HEK293 (cell line): ENCODE data around the gene ARHGEF2.

ENCODE experiments used
- CTCF ChIA-PET: fragments of 350-600 bp; formaldehyde crosslinking; extraction: SDS; loops from one replicate; lab custom pipeline; 2021; ENCODE audit warnings: antibody characterized with exemption; lab: Yijun Ruan, JAX
- POLR2A ChIA-PET: fragments of 300-600 bp; formaldehyde crosslinking; extraction: SDS; loops from one replicate; lab custom pipeline; 2020; ENCODE audit warnings: antibody characterized with exemption, inconsistent platforms; lab: Yijun Ruan, JAX
- H3K27ac ChIP-seq: fragments of 200-500 bp; sonication (Bioruptor generic); 2 replicates; pipeline ENCODE4 v1.5.1; 2014; ENCODE audit warnings: low read depth, low read length, control low read depth, inconsistent platforms; ENCODE audit errors: extremely low read depth
- H3K36me3 ChIP-seq, 2 experiments: fragments of 200-500 bp in 1 of 2; sonication (Bioruptor generic) in 1 of 2; 1 replicate in 1 of 2; 2 replicates in 1 of 2; pipeline ENCODE4 v1.5.1; 2014 to 2017; ENCODE audit warnings: inconsistent platforms in 2 of 2, low read length in 2 of 2; ENCODE audit not compliant: control insufficient read depth in 2 of 2, insufficient read depth in 1 of 2
- H3K4me1 ChIP-seq: fragments of 200-500 bp; sonication (Bioruptor generic); 2 replicates; pipeline ENCODE4 v1.5.1; 2014; ENCODE audit warnings: mild to moderate bottlenecking, low read length, inconsistent platforms; ENCODE audit not compliant: control insufficient read depth, insufficient read depth
- H3K4me3 ChIP-seq: 2 replicates; pipeline ENCODE4 v1.5.1; 2011; ENCODE audit warnings: low read depth, mild to moderate bottlenecking, control low read depth, low read length, moderate library complexity
- H3K9me3 ChIP-seq: fragments of 200-500 bp; sonication (Bioruptor generic); 2 replicates; pipeline ENCODE4 v1.5.1; 2014; ENCODE audit warnings: low read depth, low read length, inconsistent platforms; ENCODE audit not compliant: control insufficient read depth, insufficient read depth
- GLIS1 ChIP-seq: fragments of 450-650 bp; formaldehyde crosslinking; IDR thresholded peaks from 2 replicates; pipeline ENCODE4 v1.5.1; 2016; ENCODE audit warnings: missing biosample characterization, missing genetic modification characterization
- KLF1 ChIP-seq: fragments of 450-650 bp; formaldehyde crosslinking; IDR thresholded peaks from 2 replicates; pipeline ENCODE4 v1.5.1; 2016; ENCODE audit warnings: missing biosample characterization, missing genetic modification characterization
- SP2 ChIP-seq: fragments of 450-650 bp; formaldehyde crosslinking; IDR thresholded peaks from 2 replicates; pipeline ENCODE4 v1.5.1; 2016; ENCODE audit warnings: missing biosample characterization, missing genetic modification characterization
- SP3 ChIP-seq: fragments of 450-650 bp; formaldehyde crosslinking; IDR thresholded peaks from 2 replicates; pipeline ENCODE4 v1.5.1; 2016; ENCODE audit warnings: missing biosample characterization, missing genetic modification characterization
- SP7 ChIP-seq: fragments of 450-650 bp; formaldehyde crosslinking; IDR thresholded peaks from 2 replicates; pipeline ENCODE4 v1.5.1; 2016; ENCODE audit warnings: missing biosample characterization, missing genetic modification characterization
- ZFP41 ChIP-seq: fragments of 450-650 bp; formaldehyde crosslinking; IDR thresholded peaks from 2 replicates; pipeline ENCODE4 v1.5.1; 2016; ENCODE audit warnings: missing biosample characterization, missing genetic modification characterization, borderline replicate concordance
- ZNF146 ChIP-seq: fragments of 450-650 bp; formaldehyde crosslinking; IDR thresholded peaks from 2 replicates; pipeline ENCODE4 v1.5.1; 2016; ENCODE audit warnings: missing biosample characterization, missing genetic modification characterization
- ZNF175 ChIP-seq: fragments of 450-650 bp; formaldehyde crosslinking; IDR thresholded peaks from 2 replicates; pipeline ENCODE4 v1.5.1; 2016; ENCODE audit warnings: missing biosample characterization, missing genetic modification characterization
- ZNF2 ChIP-seq: fragments of 450-650 bp; formaldehyde crosslinking; IDR thresholded peaks from 2 replicates; pipeline ENCODE4 v1.5.1; 2016; ENCODE audit warnings: missing biosample characterization, missing genetic modification characterization
- ZNF266 ChIP-seq: fragments of 450-650 bp; formaldehyde crosslinking; IDR thresholded peaks from 2 replicates; pipeline ENCODE4 v1.5.1; 2016; ENCODE audit warnings: missing biosample characterization, missing genetic modification characterization, low read depth
- ZNF280D ChIP-seq: fragments of 450-650 bp; formaldehyde crosslinking; IDR thresholded peaks from 2 replicates; pipeline ENCODE4 v1.5.1; 2016; ENCODE audit warnings: missing biosample characterization, missing genetic modification characterization
- ZNF335 ChIP-seq: fragments of 450-650 bp; formaldehyde crosslinking; conservative IDR thresholded peaks from 2 replicates; pipeline ENCODE4 v1.5.1; 2016; ENCODE audit warnings: missing biosample characterization, missing genetic modification characterization
- ZNF391 ChIP-seq: fragments of 450-650 bp; formaldehyde crosslinking; IDR thresholded peaks from 2 replicates; pipeline ENCODE4 v1.5.1; 2016; ENCODE audit warnings: low read depth, missing biosample characterization, missing genetic modification characterization, borderline replicate concordance
- ZNF600 ChIP-seq: fragments of 450-650 bp; formaldehyde crosslinking; IDR thresholded peaks from 2 replicates; pipeline ENCODE4 v1.5.1; 2016; ENCODE audit warnings: missing biosample characterization, missing genetic modification characterization
- ZNF626 ChIP-seq: fragments of 450-650 bp; sonication (Bioruptor Pico); formaldehyde crosslinking; IDR thresholded peaks from 2 replicates; pipeline ENCODE4 v1.5.1; 2018; ENCODE audit warnings: missing biosample characterization, missing genetic modification characterization, inconsistent platforms
- ZNF670 ChIP-seq: fragments of 450-650 bp; formaldehyde crosslinking; IDR thresholded peaks from 2 replicates; pipeline ENCODE4 v1.5.1; 2016; ENCODE audit warnings: missing biosample characterization, missing genetic modification characterization, low read depth
- ZNF701 ChIP-seq: fragments of 450-650 bp; formaldehyde crosslinking; IDR thresholded peaks from 2 replicates; pipeline ENCODE4 v1.5.1; 2016; ENCODE audit warnings: missing biosample characterization, missing genetic modification characterization
- ZNF707 ChIP-seq: fragments of 450-650 bp; formaldehyde crosslinking; IDR thresholded peaks from 2 replicates; pipeline ENCODE4 v1.5.1; 2016; ENCODE audit warnings: missing biosample characterization, missing genetic modification characterization
- ZNF830 ChIP-seq: fragments of 450-650 bp; IDR thresholded peaks from 2 replicates; pipeline ENCODE4 v1.5.0; 2018; ENCODE audit warnings: missing biosample characterization, missing genetic modification characterization, low read depth, mild to moderate bottlenecking, moderate library complexity
- ZSCAN16 ChIP-seq: fragments of 450-650 bp; formaldehyde crosslinking; IDR thresholded peaks from 2 replicates; pipeline ENCODE4 v1.5.1; 2016; ENCODE audit warnings: missing biosample characterization, missing genetic modification characterization
- TF ChIP-seq, protein P1 (sequence below): fragments of 450-650 bp; formaldehyde crosslinking; IDR thresholded peaks from 2 replicates; pipeline ENCODE4 v1.5.1; 2016; ENCODE audit warnings: missing biosample characterization, missing genetic modification characterization
- TF ChIP-seq, protein P2 (sequence below): fragments of 450-650 bp; formaldehyde crosslinking; IDR thresholded peaks from 2 replicates; pipeline ENCODE4 v1.5.1; 2016; ENCODE audit warnings: missing biosample characterization, missing genetic modification characterization, borderline replicate concordance
- TF ChIP-seq, protein P3 (sequence below): fragments of 450-650 bp; formaldehyde crosslinking; IDR thresholded peaks from 2 replicates; pipeline ENCODE4 v1.5.1; 2017; ENCODE audit warnings: missing biosample characterization, missing genetic modification characterization
- TF ChIP-seq, protein P4 (sequence below): fragments of 450-650 bp; formaldehyde crosslinking; conservative IDR thresholded peaks from 2 replicates; pipeline ENCODE4 v1.5.1; 2016; ENCODE audit warnings: low read depth, missing biosample characterization, missing genetic modification characterization

ARHGEF2 gene

DNA sequence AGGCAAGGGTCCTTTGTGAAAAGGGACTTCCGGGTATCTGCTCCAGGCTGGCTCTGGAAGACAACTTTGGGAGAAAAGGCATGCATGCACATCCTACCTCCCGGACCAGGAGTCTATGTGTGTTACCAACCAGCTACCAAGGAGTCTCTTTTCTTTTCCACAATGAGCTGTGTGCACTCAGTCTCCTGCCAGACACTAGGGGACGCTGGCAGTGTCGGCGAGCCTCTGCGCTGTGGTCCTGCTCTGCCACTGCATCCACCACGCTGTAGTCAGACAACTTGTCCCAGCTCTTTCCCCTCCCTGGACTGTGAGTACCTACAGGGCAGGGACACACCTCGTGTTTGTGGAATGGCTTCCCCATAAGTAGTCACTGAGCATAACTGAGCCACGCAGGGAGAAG, 47.5 kb upstream of the ARHGEF2 start (continued):
- TF ChIP-seq GLIS1 (tag by site-specific recombination) (0 out of 2 replicates have a peak, but pooled peaks have one; percentile 13), KLF1 (tag by site-specific recombination) (no peak), ZNF266 (tag by site-specific recombination) (no peak), ZFP41 (tag by site-specific recombination) (no peak), ZNF830 (tag by site-specific recombination) (no peak), ZNF670 (tag by site-specific recombination) (no peak), ZNF391 (no peak), ZNF2 (0 out of 2 replicates have a peak, but pooled peaks have one; percentile 58), ZSCAN16 (tag by site-specific recombination) (no peak), ZNF600 (tag by site-specific recombination) (peak; percentile 96), ZNF335 (tag by site-specific recombination) (0 out of 2 replicates have a peak, but pooled peaks have one; percentile 16)
- TF ChIP-seq, protein P1, sequence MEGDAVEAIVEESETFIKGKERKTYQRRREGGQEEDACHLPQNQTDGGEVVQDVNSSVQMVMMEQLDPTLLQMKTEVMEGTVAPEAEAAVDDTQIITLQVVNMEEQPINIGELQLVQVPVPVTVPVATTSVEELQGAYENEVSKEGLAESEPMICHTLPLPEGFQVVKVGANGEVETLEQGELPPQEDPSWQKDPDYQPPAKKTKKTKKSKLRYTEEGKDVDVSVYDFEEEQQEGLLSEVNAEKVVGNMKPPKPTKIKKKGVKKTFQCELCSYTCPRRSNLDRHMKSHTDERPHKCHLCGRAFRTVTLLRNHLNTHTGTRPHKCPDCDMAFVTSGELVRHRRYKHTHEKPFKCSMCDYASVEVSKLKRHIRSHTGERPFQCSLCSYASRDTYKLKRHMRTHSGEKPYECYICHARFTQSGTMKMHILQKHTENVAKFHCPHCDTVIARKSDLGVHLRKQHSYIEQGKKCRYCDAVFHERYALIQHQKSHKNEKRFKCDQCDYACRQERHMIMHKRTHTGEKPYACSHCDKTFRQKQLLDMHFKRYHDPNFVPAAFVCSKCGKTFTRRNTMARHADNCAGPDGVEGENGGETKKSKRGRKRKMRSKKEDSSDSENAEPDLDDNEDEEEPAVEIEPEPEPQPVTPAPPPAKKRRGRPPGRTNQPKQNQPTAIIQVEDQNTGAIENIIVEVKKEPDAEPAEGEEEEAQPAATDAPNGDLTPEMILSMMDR (tag by site-specific recombination) = peak; percentile 86
- TF ChIP-seq, protein P2, sequence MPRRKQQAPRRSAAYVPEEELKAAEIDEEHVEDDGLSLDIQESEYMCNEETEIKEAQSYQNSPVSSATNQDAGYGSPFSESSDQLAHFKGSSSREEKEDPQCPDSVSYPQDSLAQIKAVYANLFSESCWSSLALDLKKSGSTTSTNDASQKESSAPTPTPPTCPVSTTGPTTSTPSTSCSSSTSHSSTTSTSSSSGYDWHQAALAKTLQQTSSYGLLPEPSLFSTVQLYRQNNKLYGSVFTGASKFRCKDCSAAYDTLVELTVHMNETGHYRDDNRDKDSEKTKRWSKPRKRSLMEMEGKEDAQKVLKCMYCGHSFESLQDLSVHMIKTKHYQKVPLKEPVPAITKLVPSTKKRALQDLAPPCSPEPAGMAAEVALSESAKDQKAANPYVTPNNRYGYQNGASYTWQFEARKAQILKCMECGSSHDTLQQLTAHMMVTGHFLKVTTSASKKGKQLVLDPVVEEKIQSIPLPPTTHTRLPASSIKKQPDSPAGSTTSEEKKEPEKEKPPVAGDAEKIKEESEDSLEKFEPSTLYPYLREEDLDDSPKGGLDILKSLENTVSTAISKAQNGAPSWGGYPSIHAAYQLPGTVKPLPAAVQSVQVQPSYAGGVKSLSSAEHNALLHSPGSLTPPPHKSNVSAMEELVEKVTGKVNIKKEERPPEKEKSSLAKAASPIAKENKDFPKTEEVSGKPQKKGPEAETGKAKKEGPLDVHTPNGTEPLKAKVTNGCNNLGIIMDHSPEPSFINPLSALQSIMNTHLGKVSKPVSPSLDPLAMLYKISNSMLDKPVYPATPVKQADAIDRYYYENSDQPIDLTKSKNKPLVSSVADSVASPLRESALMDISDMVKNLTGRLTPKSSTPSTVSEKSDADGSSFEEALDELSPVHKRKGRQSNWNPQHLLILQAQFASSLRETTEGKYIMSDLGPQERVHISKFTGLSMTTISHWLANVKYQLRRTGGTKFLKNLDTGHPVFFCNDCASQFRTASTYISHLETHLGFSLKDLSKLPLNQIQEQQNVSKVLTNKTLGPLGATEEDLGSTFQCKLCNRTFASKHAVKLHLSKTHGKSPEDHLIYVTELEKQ = no peak
- TF ChIP-seq, all 188 proteins: peak for 10

DNA sequence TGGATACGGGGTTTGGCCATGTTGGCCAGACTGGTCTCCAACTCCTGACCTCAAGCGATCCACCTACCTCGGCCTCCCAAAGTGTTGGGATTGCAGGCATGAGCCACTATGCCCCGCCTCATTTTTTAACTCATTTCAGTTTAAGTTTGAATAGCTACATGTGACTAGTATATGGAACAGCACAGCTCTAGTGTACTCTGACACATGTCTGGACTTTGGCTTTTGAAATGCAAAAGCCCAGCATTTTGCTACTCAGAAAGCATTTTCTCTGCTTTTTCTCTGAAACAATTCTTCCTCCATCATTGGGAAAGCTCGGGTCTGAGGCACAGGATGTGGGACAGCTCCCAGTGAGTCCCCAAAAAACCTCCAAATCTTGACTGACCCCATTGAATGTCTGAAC, 46.5 kb upstream of the ARHGEF2 start:
- Histone ChIP-seq H3K4me3 (no peak overlapping the region), H3K27ac (no peak overlapping the region), H3K36me3 (peaks cover 0 to 1% of the 10 kb centered on the region in 2 experiments; a peak in 1 of 3 replicates), H3K4me1 (no peaks in the 10 kb centered on the region), H3K9me3 (no peaks in the 10 kb centered on the region)
- TF ChIP-seq ZNF701 = no peak
- no peak for TF ChIP-seq ZNF626 (tag by site-specific recombination)
- TF ChIP-seq ZNF146 (tag by site-specific recombination) = no peak
- TF ChIP-seq SP2 (tag by site-specific recombination) = no peak
- TF ChIP-seq ZNF707 (tag by site-specific recombination) = no peak
- TF ChIP-seq SP3 = no peak
- TF ChIP-seq, protein P3, sequence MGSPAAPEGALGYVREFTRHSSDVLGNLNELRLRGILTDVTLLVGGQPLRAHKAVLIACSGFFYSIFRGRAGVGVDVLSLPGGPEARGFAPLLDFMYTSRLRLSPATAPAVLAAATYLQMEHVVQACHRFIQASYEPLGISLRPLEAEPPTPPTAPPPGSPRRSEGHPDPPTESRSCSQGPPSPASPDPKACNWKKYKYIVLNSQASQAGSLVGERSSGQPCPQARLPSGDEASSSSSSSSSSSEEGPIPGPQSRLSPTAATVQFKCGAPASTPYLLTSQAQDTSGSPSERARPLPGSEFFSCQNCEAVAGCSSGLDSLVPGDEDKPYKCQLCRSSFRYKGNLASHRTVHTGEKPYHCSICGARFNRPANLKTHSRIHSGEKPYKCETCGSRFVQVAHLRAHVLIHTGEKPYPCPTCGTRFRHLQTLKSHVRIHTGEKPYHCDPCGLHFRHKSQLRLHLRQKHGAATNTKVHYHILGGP = no peak
- TF ChIP-seq ZNF280D (tag by site-specific recombination) = no peak
- TF ChIP-seq, protein P4, sequence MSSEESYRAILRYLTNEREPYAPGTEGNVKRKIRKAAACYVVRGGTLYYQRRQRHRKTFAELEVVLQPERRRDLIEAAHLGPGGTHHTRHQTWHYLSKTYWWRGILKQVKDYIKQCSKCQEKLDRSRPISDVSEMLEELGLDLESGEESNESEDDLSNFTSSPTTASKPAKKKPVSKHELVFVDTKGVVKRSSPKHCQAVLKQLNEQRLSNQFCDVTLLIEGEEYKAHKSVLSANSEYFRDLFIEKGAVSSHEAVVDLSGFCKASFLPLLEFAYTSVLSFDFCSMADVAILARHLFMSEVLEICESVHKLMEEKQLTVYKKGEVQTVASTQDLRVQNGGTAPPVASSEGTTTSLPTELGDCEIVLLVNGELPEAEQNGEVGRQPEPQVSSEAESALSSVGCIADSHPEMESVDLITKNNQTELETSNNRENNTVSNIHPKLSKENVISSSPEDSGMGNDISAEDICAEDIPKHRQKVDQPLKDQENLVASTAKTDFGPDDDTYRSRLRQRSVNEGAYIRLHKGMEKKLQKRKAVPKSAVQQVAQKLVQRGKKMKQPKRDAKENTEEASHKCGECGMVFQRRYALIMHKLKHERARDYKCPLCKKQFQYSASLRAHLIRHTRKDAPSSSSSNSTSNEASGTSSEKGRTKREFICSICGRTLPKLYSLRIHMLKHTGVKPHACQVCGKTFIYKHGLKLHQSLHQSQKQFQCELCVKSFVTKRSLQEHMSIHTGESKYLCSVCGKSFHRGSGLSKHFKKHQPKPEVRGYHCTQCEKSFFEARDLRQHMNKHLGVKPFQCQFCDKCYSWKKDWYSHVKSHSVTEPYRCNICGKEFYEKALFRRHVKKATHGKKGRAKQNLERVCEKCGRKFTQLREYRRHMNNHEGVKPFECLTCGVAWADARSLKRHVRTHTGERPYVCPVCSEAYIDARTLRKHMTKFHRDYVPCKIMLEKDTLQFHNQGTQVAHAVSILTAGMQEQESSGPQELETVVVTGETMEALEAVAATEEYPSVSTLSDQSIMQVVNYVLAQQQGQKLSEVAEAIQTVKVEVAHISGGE = no peak
- TF ChIP-seq ZNF175 = no peak
- TF ChIP-seq SP7 (tag by site-specific recombination) = no peak
- POLR2A ChIA-PET = interaction anchor here (1.5 kb wide), 1 partner anchor 46 kb away, joined by 3 read pairs; the partner anchor contains the start of gene ARHGEF2
- CTCF ChIA-PET = interaction anchor here (0.8 to 1.8 kb wide), 3 partner anchors 10 to 51 kb away, joined by 3 to 6 read pairs (median 3); no protein-coding TSS in a partner anchor
